ENCODE results near the gene RAB12.

Gene RAB12

DNA sequence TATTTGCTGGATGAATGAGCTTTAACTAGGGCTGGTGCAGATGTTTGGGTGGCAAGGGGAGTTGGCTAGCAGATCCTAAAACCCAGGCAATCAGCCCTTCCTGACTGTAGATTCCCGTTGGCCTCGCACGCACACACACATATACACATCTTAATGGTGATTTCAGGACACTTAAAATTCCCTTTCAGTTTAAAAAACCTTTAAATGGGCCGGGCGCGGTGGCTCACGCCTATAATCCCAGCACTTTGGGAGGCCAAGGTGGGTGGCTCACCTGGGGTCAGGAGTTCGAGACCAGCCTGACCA, 76.6 kb downstream of the RAB12 start:
- no peaks in the 10 kb centered on the region for H3K9me3 ChIP-seq
- H3K27me3 ChIP-seq, result no peaks in the 10 kb centered on the region
- TF ChIP-seq, protein P1, sequence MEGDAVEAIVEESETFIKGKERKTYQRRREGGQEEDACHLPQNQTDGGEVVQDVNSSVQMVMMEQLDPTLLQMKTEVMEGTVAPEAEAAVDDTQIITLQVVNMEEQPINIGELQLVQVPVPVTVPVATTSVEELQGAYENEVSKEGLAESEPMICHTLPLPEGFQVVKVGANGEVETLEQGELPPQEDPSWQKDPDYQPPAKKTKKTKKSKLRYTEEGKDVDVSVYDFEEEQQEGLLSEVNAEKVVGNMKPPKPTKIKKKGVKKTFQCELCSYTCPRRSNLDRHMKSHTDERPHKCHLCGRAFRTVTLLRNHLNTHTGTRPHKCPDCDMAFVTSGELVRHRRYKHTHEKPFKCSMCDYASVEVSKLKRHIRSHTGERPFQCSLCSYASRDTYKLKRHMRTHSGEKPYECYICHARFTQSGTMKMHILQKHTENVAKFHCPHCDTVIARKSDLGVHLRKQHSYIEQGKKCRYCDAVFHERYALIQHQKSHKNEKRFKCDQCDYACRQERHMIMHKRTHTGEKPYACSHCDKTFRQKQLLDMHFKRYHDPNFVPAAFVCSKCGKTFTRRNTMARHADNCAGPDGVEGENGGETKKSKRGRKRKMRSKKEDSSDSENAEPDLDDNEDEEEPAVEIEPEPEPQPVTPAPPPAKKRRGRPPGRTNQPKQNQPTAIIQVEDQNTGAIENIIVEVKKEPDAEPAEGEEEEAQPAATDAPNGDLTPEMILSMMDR (IDR thresholded peaks at IDR 0.05), result no peak
- no peaks in the 10 kb centered on the region for H3K4me1 ChIP-seq (ENCODE audit: control insufficient read depth in 1 of 2, insufficient read depth in 1 of 2, low read depth in 1 of 2, low read length in 1 of 2)
- H3K27ac ChIP-seq, result no peak overlapping the region
- no peaks in the 10 kb centered on the region for H3K36me3 ChIP-seq
- H3K4me3 ChIP-seq (ENCODE audit: low read depth in 1 of 2, low read length in 1 of 2), result no peak overlapping the region

DNA sequence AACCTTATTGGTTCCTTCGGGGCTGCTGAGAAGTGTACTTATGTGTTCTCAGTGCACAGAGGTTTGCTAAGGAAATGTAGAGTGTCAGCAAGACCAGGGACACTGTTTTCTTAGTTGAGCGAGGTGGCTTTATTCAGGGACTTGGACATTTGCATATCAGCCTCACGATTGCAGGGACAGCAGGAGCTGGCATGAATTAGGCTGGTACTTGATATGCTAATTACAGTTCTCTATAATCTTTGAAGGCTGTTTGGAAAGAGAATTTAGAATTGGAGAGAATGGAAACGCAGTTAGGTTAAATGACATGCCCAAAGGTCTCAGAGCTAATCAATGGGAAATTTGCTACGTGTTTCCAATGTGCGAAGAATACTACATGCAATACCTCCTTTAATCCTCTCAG, 77.4 kb downstream of the RAB12 start:
- Histone ChIP-seq H3K27ac (no peak overlapping the region), H3K4me1 (ENCODE audit: control insufficient read depth in 1 of 2, insufficient read depth in 1 of 2, low read depth in 1 of 2, low read length in 1 of 2) (no peaks in the 10 kb centered on the region), H3K27me3 (no peaks in the 10 kb centered on the region), H3K36me3 (no peaks in the 10 kb centered on the region), H3K4me3 (ENCODE audit: low read depth in 1 of 2, low read length in 1 of 2) (no peak overlapping the region), H3K9me3 (no peaks in the 10 kb centered on the region)
- TF ChIP-seq, protein P1 (IDR thresholded peaks at IDR 0.05), result no peak

DNA sequence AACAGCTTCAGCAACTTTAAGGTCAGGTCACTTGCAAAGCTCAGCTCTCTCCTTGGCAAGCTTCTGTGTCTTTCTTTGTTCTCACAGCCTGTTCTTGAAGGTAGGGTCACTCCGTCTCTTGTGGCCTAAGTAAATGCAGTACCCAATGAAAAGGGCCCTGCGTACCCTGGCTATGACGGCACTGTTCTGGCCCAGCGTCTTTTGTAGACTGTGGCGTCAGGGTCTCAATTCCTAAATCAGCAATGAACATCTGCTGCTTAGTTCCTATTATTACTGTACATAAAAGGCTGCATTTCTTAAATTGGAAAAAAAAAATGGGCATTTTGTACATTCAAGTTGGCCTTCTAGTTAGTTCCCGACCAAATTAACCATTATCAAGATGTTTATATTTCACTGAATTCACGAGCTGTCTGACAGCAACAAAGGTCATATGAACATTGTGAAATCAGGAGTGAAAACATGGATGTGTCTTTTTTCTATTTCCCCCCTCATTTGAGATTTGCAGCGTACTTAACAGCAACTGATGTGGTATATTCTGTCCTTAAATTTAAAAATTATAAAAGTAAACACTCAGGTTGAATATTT, 79.1 kb downstream of the RAB12 start:
- Histone ChIP-seq H3K36me3 (no peaks in the 10 kb centered on the region), H3K4me3 (ENCODE audit: low read depth in 1 of 2, low read length in 1 of 2) (no peak overlapping the region), H3K9me3 (no peaks in the 10 kb centered on the region), H3K27ac (no peak overlapping the region), H3K4me1 (ENCODE audit: control insufficient read depth in 1 of 2, insufficient read depth in 1 of 2, low read depth in 1 of 2, low read length in 1 of 2) (no peaks in the 10 kb centered on the region), H3K27me3 (no peaks in the 10 kb centered on the region)
- TF ChIP-seq, protein P1 (IDR thresholded peaks at IDR 0.05), result no peak

DNA sequence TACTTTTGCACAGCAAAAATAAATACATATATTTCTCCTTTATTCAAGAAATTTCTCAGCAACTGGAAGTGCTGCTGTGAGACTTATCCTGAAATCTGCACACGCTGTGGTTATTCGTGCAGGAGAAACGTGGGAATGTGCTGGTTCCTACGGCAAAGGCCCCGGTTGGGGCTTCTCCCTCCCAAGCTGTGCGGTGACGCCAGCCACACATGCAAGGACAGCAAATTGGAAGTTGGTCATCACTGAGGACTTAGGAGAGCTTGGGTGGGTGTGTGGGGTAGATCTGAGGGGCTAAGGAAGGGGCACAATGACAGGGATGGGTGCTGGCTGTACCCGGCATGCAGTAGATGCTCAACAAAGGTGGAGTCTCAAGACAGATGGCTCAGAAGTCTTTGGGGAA, 79.6 kb downstream of the RAB12 start:
- Histone ChIP-seq H3K27ac (no peak overlapping the region), H3K9me3 (no peaks in the 10 kb centered on the region), H3K4me1 (ENCODE audit: control insufficient read depth in 1 of 2, insufficient read depth in 1 of 2, low read depth in 1 of 2, low read length in 1 of 2) (no peaks in the 10 kb centered on the region), H3K4me3 (ENCODE audit: low read depth in 1 of 2, low read length in 1 of 2) (no peak overlapping the region), H3K27me3 (no peaks in the 10 kb centered on the region), H3K36me3 (no peaks in the 10 kb centered on the region)
- TF ChIP-seq, protein P1 (IDR thresholded peaks at IDR 0.05), result no peak
